ENCODE results near the gene SNAP29. TPM values are rescaled to one million over a fixed set of nuclear protein-coding genes. Genes with fewer than 3 reads are reported as not detected.
"Not testable (repeated sequence)": the region's sequence is repeated elsewhere in the genome, so short reads cannot be mapped to it uniquely, and the experiment has no call there.

Gene SNAP29
- polyA plus RNA-seq, 1 donor: 29.8 TPM

DNA sequence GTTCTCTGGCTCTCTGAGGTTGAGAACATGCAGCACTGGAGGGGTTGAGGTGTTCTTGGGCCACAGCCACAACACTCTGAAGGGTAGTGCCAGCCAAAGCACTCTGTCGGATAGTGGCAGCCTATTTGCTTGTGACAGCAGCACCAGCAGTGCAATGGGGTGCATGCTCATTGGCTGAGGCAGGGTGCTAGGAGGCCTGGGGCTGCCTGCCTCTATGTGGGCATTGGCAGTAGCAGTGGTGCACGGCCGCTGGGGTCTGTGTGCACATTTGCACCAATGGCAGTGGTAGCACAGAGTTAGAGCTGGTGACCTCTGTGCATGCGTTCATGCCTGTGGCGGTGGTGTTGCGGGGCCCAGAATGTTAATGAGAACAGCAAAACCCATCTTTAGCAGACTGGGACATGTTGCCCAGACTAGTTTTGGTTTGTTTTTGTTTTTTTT is 25.6 kb upstream of the SNAP29 start:
- no peak for DNase-seq
- H3K4me3 ChIP-seq (ENCODE audit: low read length): no peak overlapping the region
- no peaks in the 10 kb centered on the region for H3K4me1 ChIP-seq (ENCODE audit: control insufficient read depth, insufficient read depth, low read length)
- no peaks in the 10 kb centered on the region for H3K27me3 ChIP-seq (ENCODE audit: control insufficient read depth, insufficient read depth, low read length)
- H3K9me3 ChIP-seq (ENCODE audit: control insufficient read depth, low read depth, low read length): no peaks in the 10 kb centered on the region
- peaks cover 27% of the 10 kb centered on the region for H3K36me3 ChIP-seq (ENCODE audit: control insufficient read depth, insufficient read depth, low read length)
- WGBS (ENCODE audit: insufficient coverage, low lambda C conversion rate): no CpG with 5 or more reads among the region's 6 CpGs
- no peak overlapping the region for H3K27ac ChIP-seq (ENCODE audit: low read length)

DNA sequence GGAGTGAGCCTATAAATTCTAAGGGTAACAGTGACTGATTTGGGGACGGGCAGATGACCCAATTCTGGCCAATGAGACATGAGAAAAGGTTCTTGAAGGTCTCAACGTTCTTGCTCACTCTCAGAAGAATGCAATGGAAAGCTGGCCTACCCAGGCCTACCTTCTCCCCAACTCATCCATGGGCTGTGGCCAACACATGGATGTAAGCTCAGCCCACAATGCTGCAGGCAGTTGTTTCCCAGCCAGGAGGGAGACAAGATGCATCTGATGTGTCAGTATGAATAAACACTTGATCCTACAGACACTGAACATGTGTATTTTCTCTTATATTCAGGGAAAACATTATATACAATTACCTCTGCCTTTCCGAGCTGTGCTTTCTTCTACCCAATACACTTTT is 24.6 kb upstream of the SNAP29 start:
- no peaks in the 10 kb centered on the region for H3K9me3 ChIP-seq (ENCODE audit: control insufficient read depth, low read depth, low read length)
- WGBS (ENCODE audit: insufficient coverage, low lambda C conversion rate): 100% methylated on average over 1 of the region's 3 CpGs

DNA sequence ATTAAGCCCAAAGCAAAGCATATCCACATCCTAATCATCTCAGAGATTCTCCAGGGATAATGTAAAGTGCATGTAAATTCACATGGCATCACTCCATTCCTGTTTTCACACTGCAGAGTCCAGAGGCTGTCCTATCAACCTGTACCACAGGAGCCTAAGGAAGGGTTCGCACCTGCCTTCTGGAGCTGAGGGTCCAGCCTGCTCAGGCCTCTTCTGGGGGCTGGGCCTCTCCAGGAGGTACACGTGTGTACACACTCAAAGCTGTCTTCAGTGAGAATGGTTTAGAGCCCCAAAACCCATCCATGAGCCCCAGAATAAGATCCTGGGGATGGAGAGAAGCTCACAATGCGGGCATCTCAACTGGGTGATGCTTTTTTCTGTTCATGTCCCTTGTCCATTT is 24.1 kb upstream of the SNAP29 start:
- Histone ChIP-seq H3K9me3 (ENCODE audit: control insufficient read depth, low read depth, low read length) (no peaks in the 10 kb centered on the region), H3K27ac (ENCODE audit: low read length) (no peak overlapping the region), H3K4me1 (ENCODE audit: control insufficient read depth, insufficient read depth, low read length) (peaks cover 2% of the 10 kb centered on the region), H3K4me3 (ENCODE audit: low read length) (no peak overlapping the region), H3K36me3 (ENCODE audit: control insufficient read depth, insufficient read depth, low read length) (peaks cover 23% of the 10 kb centered on the region), H3K27me3 (ENCODE audit: control insufficient read depth, insufficient read depth, low read length) (no peaks in the 10 kb centered on the region)
- no peak for DNase-seq
- WGBS (ENCODE audit: insufficient coverage, low lambda C conversion rate): no CpG with 5 or more reads among the region's 3 CpGs

More for the DNA sequence above, 24.6 kb upstream of the SNAP29 start:
- DNase-seq: no peak
- no peak overlapping the region for H3K27ac ChIP-seq (ENCODE audit: low read length)
- H3K4me3 ChIP-seq (ENCODE audit: low read length): no peak overlapping the region
- H3K27me3 ChIP-seq (ENCODE audit: control insufficient read depth, insufficient read depth, low read length): no peaks in the 10 kb centered on the region
- no peaks in the 10 kb centered on the region for H3K4me1 ChIP-seq (ENCODE audit: control insufficient read depth, insufficient read depth, low read length)
- H3K36me3 ChIP-seq (ENCODE audit: control insufficient read depth, insufficient read depth, low read length): peaks cover 23% of the 10 kb centered on the region

DNA sequence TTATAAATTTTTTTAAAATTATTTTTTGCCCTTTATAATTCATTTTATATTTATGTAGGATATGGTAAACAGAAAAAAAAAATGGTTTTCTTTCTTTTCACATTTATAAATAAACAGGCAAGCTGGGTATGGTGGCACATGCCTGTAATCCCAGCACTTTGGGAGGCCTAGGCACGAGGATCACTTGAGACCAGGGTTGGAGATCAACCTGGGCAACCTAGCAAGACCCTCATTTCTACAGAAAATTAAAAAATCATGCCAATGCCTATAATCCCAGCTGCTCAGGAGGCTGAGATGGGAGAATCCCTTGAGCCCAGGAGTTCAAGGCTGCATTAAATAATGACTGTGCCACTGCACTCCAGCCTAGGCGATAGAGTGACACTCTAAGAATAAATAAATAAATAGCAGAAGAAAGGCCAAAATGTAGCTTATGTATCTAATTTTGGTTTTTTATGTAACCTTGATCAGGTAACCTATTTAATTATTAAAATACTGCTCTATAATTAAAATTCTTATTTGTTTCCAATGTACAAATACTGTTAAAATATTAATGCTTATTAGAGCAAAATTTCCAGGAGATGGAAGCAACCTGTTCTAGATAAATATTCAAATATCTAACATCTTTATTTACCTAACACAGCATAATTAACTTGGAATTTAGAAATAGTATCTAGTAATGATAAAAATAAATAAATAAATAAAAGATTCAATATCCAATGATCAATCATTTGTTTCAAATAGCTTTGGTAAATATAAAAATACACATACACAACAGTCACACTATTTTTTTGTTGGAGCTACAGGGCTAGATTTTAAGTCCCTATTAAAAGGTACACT is 21.6 kb upstream of the SNAP29 start:
- Histone ChIP-seq H3K36me3 (ENCODE audit: control insufficient read depth, insufficient read depth, low read length) (peaks cover 10% of the 10 kb centered on the region), H3K4me1 (ENCODE audit: control insufficient read depth, insufficient read depth, low read length) (peaks cover 17% of the 10 kb centered on the region), H3K27ac (ENCODE audit: low read length) (no peak overlapping the region), H3K4me3 (ENCODE audit: low read length) (no peak overlapping the region), H3K27me3 (ENCODE audit: control insufficient read depth, insufficient read depth, low read length) (no peaks in the 10 kb centered on the region), H3K9me3 (ENCODE audit: control insufficient read depth, low read depth, low read length) (no peaks in the 10 kb centered on the region)
- WGBS (ENCODE audit: insufficient coverage, low lambda C conversion rate): 100% methylated on average over 1 of the region's 2 CpGs
- no peak for DNase-seq

DNA sequence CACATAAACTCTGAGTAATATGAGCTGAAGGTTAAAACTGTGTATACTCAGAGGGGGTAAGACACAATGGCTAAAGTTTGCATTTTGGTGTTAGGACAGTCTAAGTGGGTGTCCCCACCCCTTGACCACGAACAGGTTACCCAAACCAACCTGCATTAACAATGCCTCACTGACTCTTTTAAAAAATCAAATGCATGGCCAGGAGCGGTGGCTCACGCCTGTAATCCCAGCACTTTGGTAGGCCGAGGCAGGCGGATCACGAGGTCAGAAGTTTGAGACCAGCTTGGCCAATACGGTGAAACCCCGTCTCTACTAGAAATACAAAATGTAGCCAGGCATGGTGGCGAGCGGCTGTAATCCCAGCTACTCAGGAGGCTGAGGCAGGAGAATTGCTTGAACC is 19.5 kb upstream of the SNAP29 start:
- not testable (repeated sequence) for DNase-seq; H3K27ac ChIP-seq (ENCODE audit: low read length); H3K9me3 ChIP-seq (ENCODE audit: control insufficient read depth, low read depth, low read length); H3K27me3 ChIP-seq (ENCODE audit: control insufficient read depth, insufficient read depth, low read length); H3K36me3 ChIP-seq (ENCODE audit: control insufficient read depth, insufficient read depth, low read length); H3K4me3 ChIP-seq (ENCODE audit: low read length)
- WGBS (ENCODE audit: insufficient coverage, low lambda C conversion rate): no CpG with 5 or more reads among the region's 10 CpGs
- H3K4me1 ChIP-seq (ENCODE audit: control insufficient read depth, insufficient read depth, low read length): peaks cover 28% of the 10 kb centered on the region

DNA sequence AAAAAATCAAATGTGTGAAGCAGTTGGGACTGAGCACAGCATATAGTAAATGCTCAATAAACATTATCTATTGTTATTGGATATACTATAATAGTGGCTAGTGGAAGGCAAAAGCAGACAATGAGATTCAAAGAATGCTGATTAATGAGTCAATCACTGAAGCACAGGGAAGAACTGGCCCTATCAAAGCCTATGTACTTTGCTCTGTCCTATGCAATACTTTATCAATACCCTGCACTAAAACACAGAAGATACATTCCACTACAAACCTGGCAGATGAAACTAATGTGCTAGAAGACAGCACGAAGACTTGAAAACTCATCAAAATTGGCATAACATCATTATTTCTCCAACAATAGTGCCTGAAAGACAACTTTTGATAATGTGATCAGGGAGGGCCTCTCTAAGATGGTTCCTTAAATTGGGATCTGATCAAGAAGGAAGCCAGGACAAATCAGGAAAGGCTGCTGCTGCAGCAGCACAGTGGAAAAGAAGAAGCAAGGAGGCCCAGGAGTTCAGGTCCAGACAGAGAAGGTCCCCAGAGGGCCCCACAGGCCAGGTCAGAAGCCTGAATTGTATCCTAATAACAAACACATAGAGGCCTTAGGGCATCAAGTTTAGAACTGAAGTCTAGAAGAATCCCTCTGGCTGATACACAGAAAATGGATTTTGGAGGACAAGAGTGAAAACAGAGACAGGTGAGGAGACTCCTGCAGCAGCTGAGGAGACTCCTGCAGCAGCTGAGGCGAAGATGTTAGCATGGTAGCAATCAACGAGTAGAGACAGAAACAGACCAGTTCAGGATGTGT is 18.8 kb upstream of the SNAP29 start:
- no peak overlapping the region for H3K27ac ChIP-seq (ENCODE audit: low read length)
- H3K4me3 ChIP-seq (ENCODE audit: low read length): no peak overlapping the region
- no peak for DNase-seq

DNA sequence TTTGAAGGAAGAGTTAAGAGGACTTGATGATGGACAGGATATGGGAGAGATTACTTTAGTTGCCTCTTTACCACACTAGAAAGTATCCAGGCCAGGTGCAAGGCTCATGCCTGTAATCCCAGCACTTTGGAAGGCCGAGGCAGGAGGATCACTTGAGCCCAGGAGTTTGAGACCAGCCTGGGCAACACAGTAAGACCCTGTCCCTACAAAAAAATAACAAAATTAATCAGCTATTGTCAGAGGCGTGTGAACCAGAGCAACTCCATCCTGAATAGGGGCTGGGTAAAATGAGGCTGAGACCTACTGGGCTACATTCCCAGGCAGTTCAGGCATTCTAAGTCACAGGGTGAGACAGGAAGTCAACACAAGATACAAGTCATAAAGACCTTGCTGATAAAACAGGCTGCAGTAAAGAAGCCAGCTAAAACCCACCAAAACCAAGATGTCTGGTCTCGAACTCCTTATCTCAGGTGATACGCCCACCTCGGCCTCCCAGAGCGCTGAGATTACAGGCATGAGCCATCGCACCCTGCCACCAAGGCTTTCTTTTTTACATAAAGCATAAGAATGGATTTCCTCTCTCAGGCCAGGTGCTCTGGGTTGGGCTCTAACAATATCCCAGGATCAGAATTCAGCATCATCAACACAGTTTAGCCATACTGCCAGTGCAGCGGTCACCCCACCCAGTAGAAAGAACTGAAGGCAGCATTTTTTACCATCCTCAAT is 18.0 kb upstream of the SNAP29 start:
- H3K36me3 ChIP-seq (ENCODE audit: control insufficient read depth, insufficient read depth, low read length): peaks cover 3% of the 10 kb centered on the region
- peaks cover 38% of the 10 kb centered on the region for H3K4me1 ChIP-seq (ENCODE audit: control insufficient read depth, insufficient read depth, low read length)
- no peaks in the 10 kb centered on the region for H3K27me3 ChIP-seq (ENCODE audit: control insufficient read depth, insufficient read depth, low read length)
- no peaks in the 10 kb centered on the region for H3K9me3 ChIP-seq (ENCODE audit: control insufficient read depth, low read depth, low read length)
- no peak overlapping the region for H3K4me3 ChIP-seq (ENCODE audit: low read length)
- peak overlapping the region; percentile 4 for H3K27ac ChIP-seq (ENCODE audit: low read length)
- WGBS (ENCODE audit: insufficient coverage, low lambda C conversion rate): no CpG with 5 or more reads among the region's 8 CpGs
- DNase-seq: peak in 1 of 2 donors; percentile 62

More for the DNA sequence above, 18.8 kb upstream of the SNAP29 start:
- WGBS (ENCODE audit: insufficient coverage, low lambda C conversion rate): no CpG with 5 or more reads among the region's 3 CpGs
- no peaks in the 10 kb centered on the region for H3K27me3 ChIP-seq (ENCODE audit: control insufficient read depth, insufficient read depth, low read length)
- peaks cover 3% of the 10 kb centered on the region for H3K36me3 ChIP-seq (ENCODE audit: control insufficient read depth, insufficient read depth, low read length)
- no peaks in the 10 kb centered on the region for H3K9me3 ChIP-seq (ENCODE audit: control insufficient read depth, low read depth, low read length)
- peaks cover 33% of the 10 kb centered on the region for H3K4me1 ChIP-seq (ENCODE audit: control insufficient read depth, insufficient read depth, low read length)

DNA sequence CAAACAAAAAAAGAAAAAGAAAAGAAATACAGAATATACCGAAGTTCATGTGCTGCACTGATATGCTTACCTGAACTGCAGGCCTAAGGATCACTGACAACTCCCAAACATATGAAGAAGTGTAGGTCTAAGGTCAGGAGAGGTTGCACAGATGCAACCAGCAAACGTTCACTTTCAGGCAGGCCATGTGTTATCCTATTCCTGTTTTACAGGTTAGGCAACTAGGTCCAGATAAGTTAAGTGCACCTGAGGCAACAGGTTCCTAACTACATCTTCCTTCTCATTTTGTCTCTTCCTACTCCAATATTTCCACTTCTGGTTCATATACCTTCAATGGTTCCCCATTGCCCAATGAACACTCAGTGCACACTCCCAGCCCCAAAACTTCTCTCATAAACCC is 15.3 kb upstream of the SNAP29 start:
- peak; percentile 49 to 77 for DNase-seq
- Histone ChIP-seq H3K36me3 (ENCODE audit: control insufficient read depth, insufficient read depth, low read length) (no peaks in the 10 kb centered on the region), H3K27ac (ENCODE audit: low read length) (no peak overlapping the region), H3K27me3 (ENCODE audit: control insufficient read depth, insufficient read depth, low read length) (no peaks in the 10 kb centered on the region), H3K9me3 (ENCODE audit: control insufficient read depth, low read depth, low read length) (no peaks in the 10 kb centered on the region), H3K4me1 (ENCODE audit: control insufficient read depth, insufficient read depth, low read length) (peaks cover 38% of the 10 kb centered on the region), H3K4me3 (ENCODE audit: low read length) (no peak overlapping the region)
- 20% methylated on average over 1 of the region's 2 CpGs for WGBS (ENCODE audit: insufficient coverage, low lambda C conversion rate)

DNA sequence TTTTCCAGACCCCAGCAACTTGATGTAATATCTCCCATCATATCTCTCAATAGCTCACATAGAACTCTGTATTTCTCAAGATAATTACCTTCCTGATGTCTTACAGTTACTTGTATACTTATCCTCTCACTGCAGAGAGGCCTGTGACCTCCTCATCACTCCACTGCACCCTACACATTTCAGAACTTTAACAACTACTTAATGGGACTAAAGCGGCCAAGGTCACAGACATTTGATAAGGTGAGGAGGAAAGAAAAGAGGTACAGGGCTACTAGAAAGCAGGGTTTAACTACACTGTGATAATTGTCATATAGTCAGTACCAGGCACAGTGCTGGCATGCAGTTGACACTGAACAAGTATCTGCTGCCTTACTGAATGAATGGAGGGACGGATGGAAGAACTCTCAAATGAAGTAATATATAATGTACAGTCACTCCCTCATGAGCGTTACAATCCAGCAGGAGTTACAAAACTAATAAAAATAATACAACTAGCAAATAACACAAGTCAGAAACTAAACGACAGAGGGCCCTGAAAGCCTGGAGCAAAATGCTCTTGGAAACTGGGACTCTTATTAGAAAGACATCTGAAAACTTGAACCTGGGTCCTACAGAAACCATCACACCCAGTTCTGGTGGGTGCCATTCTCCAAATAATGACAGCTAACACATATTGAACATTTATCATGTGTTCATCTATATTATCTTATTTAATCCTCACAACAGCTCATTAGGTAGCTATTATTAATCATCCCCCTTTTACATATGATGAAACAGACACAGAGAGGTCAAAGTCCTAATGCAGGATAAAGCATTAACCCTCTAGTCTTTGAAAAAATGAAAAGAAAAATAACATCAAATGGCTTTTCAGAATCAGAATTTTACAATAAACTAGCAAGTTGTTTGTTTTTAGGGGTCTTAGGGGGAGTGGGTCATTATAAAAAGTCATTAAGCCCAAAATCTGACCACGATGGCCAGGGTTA is 14.5 kb upstream of the SNAP29 start:
- no peak overlapping the region for H3K4me3 ChIP-seq (ENCODE audit: low read length)
- no peaks in the 10 kb centered on the region for H3K27me3 ChIP-seq (ENCODE audit: control insufficient read depth, insufficient read depth, low read length)
- WGBS (ENCODE audit: insufficient coverage, low lambda C conversion rate): no CpG with 5 or more reads among the region's 5 CpGs
- peak in 1 of 2 donors; percentile 38 for DNase-seq
- peak overlapping the region; percentile 28 for H3K27ac ChIP-seq (ENCODE audit: low read length)
- no peaks in the 10 kb centered on the region for H3K9me3 ChIP-seq (ENCODE audit: control insufficient read depth, low read depth, low read length)
- peaks cover 38% of the 10 kb centered on the region for H3K4me1 ChIP-seq (ENCODE audit: control insufficient read depth, insufficient read depth, low read length)
- no peaks in the 10 kb centered on the region for H3K36me3 ChIP-seq (ENCODE audit: control insufficient read depth, insufficient read depth, low read length)

Data from large intestine (tissue), 3 donors.